Neuron (in vitro differentiated cells): ENCODE measurements around the gene ESPNL.
"Not testable (repeated sequence)": the region's sequence is repeated elsewhere in the genome, so short reads cannot be mapped to it uniquely, and the experiment has no call there.

ENCODE experiments used
- H2AFZ ChIP-seq: one replicate; pipeline ENCODE4 v1.6.1; 2013; ENCODE audit warnings: low read depth, mild to moderate bottlenecking, inconsistent platforms, low read length, moderate library complexity
- H3K27me3 ChIP-seq: one replicate; pipeline ENCODE4 v1.6.1; 2013; ENCODE audit warnings: low read length; ENCODE audit not compliant: insufficient read depth
- H3K36me3 ChIP-seq: one replicate; pipeline ENCODE4 v1.6.1; 2013; ENCODE audit warnings: low read length; ENCODE audit not compliant: insufficient read depth
- H3K4me1 ChIP-seq: one replicate; pipeline ENCODE4 v1.6.1; 2013; ENCODE audit warnings: low read length; ENCODE audit not compliant: insufficient read depth
- H3K4me3 ChIP-seq: 2 replicates; pipeline ENCODE4 v1.5.1; 2013; ENCODE audit warnings: mild to moderate bottlenecking, low read length, moderate library complexity
- H3K9me3 ChIP-seq: one replicate; pipeline ENCODE4 v1.6.1; 2013; ENCODE audit warnings: low read length

The ESPNL gene

DNA sequence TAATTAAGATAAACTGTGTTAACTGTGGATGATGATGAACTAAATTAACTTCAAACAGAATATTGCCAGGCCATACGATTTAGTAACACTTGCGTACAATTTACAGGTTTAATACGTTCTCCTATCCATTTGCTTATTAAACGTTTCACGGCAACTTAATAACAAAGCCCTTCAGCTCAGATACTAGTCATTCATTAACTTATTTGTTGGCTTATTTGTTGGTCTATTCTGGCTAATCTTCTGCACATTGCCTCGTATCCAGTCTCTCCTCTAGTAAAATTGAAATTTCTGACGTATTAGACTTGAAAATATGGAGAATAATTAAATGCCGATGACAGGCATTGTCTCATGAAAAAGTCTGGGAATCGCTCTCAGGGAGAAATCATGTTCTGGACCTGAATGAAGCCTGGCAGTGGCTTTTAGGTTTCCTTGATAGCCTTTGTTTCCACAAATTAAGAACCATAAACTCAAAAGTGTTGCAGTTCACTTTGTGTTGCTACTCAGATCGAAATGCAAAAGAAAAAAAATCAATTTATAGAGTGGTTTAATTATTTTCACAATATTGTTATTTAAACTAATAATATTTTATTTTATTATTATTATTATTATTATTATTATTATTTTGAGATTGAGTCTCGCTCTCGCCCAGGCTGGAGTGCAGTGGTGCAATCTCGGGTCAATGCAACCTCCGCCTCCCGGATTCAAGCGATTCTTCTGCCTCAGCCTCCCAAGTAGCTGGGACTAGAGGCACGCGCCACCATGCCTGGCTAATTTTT lies 34.9 kb upstream of the ESPNL start:
- no peaks in the 10 kb centered on the region for H3K27me3 ChIP-seq
- H3K9me3 ChIP-seq = no peaks in the 10 kb centered on the region
- no peak overlapping the region for H3K4me3 ChIP-seq
- H3K4me1 ChIP-seq = peaks cover 4% of the 10 kb centered on the region
- H3K36me3 ChIP-seq = peaks cover 39% of the 10 kb centered on the region
- H2AFZ ChIP-seq = no peak overlapping the region

DNA sequence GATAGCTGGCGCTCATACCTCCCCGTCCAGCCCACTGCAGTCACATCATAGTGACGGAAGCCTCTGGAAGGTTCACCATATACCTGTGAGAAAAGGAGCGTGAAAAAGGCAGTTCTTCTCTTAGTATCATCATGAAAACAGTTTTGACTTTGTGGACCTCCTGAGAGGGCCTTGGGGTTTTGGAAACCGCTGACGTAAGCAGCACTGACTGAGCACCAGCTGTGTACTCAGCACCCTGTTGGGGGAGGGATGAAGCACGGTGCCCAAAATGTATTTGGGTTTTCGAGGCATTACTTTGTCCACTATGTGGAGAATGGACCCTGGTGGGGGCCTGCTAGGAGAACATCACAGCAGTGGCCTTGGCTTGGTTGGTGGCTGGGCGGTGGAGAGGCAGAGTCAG lies 33.9 kb upstream of the ESPNL start:
- Histone ChIP-seq H3K4me3 (no peak overlapping the region), H2AFZ (no peak overlapping the region), H3K36me3 (peaks cover 45% of the 10 kb centered on the region), H3K9me3 (no peaks in the 10 kb centered on the region), H3K27me3 (no peaks in the 10 kb centered on the region), H3K4me1 (peaks cover 4% of the 10 kb centered on the region)

DNA sequence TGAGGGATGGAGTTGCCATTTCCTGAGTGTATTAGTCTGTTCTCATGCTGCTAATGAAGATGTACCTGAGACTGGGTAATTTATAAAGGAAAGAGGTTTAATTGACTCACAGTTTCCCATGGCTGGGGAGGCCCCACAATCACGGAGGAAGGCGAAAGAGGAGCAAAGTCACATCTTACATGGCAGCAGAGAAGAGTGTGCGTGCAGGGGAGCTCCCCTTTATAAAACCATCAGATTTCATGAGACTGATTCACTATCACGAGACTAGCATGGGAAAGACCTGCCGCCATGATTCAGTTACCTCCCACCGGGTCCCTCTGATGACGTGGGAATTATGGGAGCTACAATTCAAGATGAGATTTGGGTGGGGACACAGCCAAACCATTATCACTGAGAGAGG lies 33.4 kb upstream of the ESPNL start:
- H3K9me3 ChIP-seq, H3K27me3 ChIP-seq, H2AFZ ChIP-seq, H3K4me3 ChIP-seq, H3K4me1 ChIP-seq: not testable (repeated sequence)
- peaks cover 50% of the 10 kb centered on the region for H3K36me3 ChIP-seq

- peaks cover 2% of the 10 kb centered on the region for H3K9me3 ChIP-seq
- peaks cover 55% of the 10 kb centered on the region for H3K36me3 ChIP-seq
- no peaks in the 10 kb centered on the region for H3K4me1 ChIP-seq
- no peak overlapping the region for H2AFZ ChIP-seq
- H3K27me3 ChIP-seq = no peaks in the 10 kb centered on the region
- no peak overlapping the region for H3K4me3 ChIP-seq
Observed at GRCh38 chr2:238067939-238068338, 32.2 kb upstream of the ESPNL start.

- no peaks in the 10 kb centered on the region for H3K27me3 ChIP-seq
- H3K4me3 ChIP-seq = no peak overlapping the region
- peaks cover 60% of the 10 kb centered on the region for H3K36me3 ChIP-seq
- H2AFZ ChIP-seq = no peak overlapping the region
- H3K4me1 ChIP-seq = no peaks in the 10 kb centered on the region
- H3K9me3 ChIP-seq = peaks cover 6% of the 10 kb centered on the region
Observed at GRCh38 chr2:238069021-238069709, 31.0 kb upstream of the ESPNL start.

- Histone ChIP-seq H2AFZ (no peak overlapping the region), H3K36me3 (peaks cover 62% of the 10 kb centered on the region), H3K4me1 (no peaks in the 10 kb centered on the region), H3K4me3 (no peak overlapping the region), H3K27me3 (no peaks in the 10 kb centered on the region), H3K9me3 (peaks cover 8% of the 10 kb centered on the region)
Observed at GRCh38 chr2:238069877-238070276, 30.3 kb upstream of the ESPNL start.

DNA sequence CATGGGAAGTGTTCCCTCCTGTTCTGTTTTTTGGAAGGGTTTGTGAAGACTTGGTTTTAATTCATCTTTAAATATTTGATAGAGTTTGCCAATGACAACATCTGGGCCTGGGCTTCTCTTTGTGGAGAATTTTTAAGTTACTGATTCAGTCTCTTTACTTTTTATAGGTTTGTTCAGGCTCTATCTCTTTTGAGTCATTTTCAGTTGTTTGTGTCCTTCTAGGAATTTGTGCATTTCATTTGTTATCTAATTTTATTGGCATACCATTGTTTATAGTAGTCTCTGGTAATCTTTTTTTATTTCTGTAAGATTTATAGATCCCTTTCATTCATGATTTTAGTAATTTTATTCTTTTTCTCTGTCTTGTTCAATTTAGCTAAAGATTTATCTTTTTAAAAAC lies 24.7 kb upstream of the ESPNL start:
- H3K36me3 ChIP-seq = peaks cover 24% of the 10 kb centered on the region

GRCh38 chr2:238077292-238077691 lies 22.8 kb upstream of the ESPNL start:
- Histone ChIP-seq H3K4me1 (no peaks in the 10 kb centered on the region), H3K36me3 (peaks cover 26% of the 10 kb centered on the region)

More for the DNA sequence above, 24.7 kb upstream of the ESPNL start:
- peaks cover 13% of the 10 kb centered on the region for H3K9me3 ChIP-seq
- no peaks in the 10 kb centered on the region for H3K4me1 ChIP-seq
- no peaks in the 10 kb centered on the region for H3K27me3 ChIP-seq
- no peak overlapping the region for H2AFZ ChIP-seq
- no peak overlapping the region for H3K4me3 ChIP-seq

DNA sequence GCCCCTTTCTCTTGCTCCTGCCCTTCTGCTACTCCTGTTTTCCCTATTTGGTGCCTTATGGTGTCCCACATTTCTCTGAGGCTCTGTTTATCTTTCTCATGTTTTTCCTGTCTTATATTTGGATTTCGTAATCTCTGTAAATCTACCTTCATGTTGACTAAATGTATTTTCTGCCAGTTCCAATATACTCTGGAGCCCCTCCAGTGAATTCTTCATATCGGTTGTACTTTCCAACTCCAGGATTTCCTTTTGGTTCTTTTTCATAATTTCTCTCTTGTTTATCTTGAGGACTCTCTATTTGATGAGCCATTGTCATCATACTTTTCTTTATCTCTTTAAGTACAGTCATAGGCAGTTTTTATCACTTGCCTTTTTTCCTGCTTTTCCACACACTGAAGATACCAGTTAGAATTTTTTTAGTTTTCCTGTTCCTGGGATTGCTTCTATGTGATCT lies 20.2 kb upstream of the ESPNL start:
- H3K9me3 ChIP-seq = peaks cover 4% of the 10 kb centered on the region
- no peak overlapping the region for H2AFZ ChIP-seq
- peaks cover 34% of the 10 kb centered on the region for H3K36me3 ChIP-seq
- H3K27me3 ChIP-seq = no peaks in the 10 kb centered on the region
- H3K4me1 ChIP-seq = no peaks in the 10 kb centered on the region
- no peak overlapping the region for H3K4me3 ChIP-seq

More at GRCh38 chr2:238077292-238077691, 22.8 kb upstream of the ESPNL start:
- peaks cover 13% of the 10 kb centered on the region for H3K9me3 ChIP-seq
- H2AFZ ChIP-seq = no peak overlapping the region
- no peaks in the 10 kb centered on the region for H3K27me3 ChIP-seq
- H3K4me3 ChIP-seq = no peak overlapping the region

DNA sequence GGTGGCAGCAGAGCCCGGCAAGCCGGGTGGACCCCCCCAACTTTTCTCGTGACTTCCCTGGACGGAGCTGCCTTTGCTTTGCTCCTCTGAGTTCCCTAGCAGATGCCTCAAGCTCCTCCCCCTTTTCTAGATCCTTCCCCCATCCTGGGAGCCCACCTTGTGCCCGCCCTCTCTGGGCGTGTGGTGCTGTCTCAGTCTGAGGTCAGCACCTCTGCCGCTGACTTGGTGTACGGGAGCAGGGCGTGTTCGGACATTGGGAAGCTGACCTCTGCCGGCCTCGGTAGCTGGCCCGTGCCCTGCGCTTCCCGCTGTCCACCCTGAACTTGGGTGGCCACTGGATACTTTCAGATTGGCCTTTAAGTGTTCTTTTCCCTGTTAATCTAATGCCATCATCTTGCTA lies 19.6 kb upstream of the ESPNL start:
- H3K4me1 ChIP-seq = no peaks in the 10 kb centered on the region
- no peaks in the 10 kb centered on the region for H3K27me3 ChIP-seq
- peaks cover 4% of the 10 kb centered on the region for H3K9me3 ChIP-seq
- H3K4me3 ChIP-seq = no peak overlapping the region
- H2AFZ ChIP-seq = no peak overlapping the region
- H3K36me3 ChIP-seq = peaks cover 36% of the 10 kb centered on the region

DNA sequence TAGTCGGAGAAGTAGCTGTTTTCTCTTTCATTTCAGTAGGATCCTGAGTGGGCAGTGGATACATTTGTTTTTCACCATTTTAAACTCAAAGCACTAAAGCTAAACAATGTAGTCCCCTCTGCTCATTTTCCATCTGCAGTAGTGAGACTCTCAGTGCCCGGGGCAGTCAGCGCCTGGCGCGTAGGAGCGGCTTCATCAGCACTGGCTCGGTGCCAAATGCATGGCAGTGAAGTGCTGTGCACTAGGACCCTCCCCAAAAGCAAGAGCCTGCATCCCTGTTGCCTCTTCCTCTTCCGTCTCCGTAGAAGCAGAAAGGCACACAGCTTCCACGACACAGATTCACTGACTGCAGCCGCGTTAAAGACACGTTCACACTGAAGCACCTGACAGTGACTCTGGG lies 19.0 kb upstream of the ESPNL start:
- Histone ChIP-seq H3K4me1 (no peaks in the 10 kb centered on the region), H3K27me3 (no peaks in the 10 kb centered on the region), H3K4me3 (no peak overlapping the region), H2AFZ (no peak overlapping the region), H3K36me3 (peaks cover 40% of the 10 kb centered on the region), H3K9me3 (peaks cover 4% of the 10 kb centered on the region)

DNA sequence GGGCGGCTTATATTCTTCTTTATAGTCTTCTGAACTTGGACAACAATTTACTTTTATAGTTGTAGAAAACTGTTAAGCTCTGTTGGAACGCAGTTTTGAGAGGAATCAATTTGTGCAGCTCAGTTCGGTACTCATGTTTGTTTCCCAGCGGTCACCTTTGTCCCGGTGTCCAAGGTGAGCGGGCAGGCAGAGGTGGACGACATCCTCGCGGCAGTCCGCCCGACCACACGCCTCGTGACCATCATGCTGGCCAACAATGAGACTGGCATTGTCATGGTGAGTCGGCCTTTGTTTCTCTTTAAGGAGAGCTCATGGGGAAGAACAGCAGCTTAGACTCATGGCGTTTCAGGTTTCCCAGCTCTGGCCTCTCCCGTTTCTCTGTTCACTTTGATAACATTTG lies 18.6 kb upstream of the ESPNL start:
- Histone ChIP-seq H3K27me3 (no peaks in the 10 kb centered on the region), H3K36me3 (peaks cover 42% of the 10 kb centered on the region)

DNA sequence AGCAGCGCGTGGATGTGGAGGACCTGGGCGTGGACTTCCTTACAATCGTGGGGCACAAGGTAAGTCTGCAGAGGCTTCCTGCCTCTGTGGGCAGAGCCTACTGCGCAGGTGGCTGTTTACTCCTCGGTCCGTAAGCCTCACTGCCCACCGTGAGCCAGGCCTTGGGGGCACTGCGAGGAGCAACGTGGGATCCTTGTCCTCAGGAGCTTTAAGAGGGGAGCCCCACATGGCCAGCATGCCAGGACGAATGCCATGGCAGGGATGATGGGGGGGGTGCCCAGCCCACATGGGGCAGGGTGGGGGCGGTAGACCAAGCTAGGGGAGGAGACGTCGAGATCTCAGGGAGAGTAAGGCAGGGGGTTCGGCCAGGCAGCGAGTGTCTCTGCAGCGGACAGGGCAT lies 18.0 kb upstream of the ESPNL start:
- peaks cover 4% of the 10 kb centered on the region for H3K9me3 ChIP-seq
- H3K27me3 ChIP-seq = no peaks in the 10 kb centered on the region
- H3K4me1 ChIP-seq = no peaks in the 10 kb centered on the region
- H3K36me3 ChIP-seq = peaks cover 40% of the 10 kb centered on the region
- no peak overlapping the region for H3K4me3 ChIP-seq
- no peak overlapping the region for H2AFZ ChIP-seq

More for the DNA sequence above, 18.6 kb upstream of the ESPNL start:
- H2AFZ ChIP-seq = no peak overlapping the region
- no peak overlapping the region for H3K4me3 ChIP-seq
- no peaks in the 10 kb centered on the region for H3K4me1 ChIP-seq
- peaks cover 4% of the 10 kb centered on the region for H3K9me3 ChIP-seq
